ENCODE measurements around the gene IER5L.

Gene IER5L

GRCh38 chr9:129161534-129161837 lies 16.6 kb downstream of the IER5L start:
- no peak overlapping the region for H3K27ac ChIP-seq
- TF ChIP-seq ZFX (IDR thresholded peaks at IDR 0.05) (no peak), CTCF (conservative IDR thresholded peaks at IDR 0.05) (no peak)

- no peak overlapping the region for H3K27ac ChIP-seq
- TF ChIP-seq ZFX (IDR thresholded peaks at IDR 0.05) = no peak
- TF ChIP-seq CTCF (conservative IDR thresholded peaks at IDR 0.05) = no peak
Measured at GRCh38 chr9:129160712-129161533, 17.1 kb downstream of the IER5L start.

- H3K27ac ChIP-seq = no peak overlapping the region
- no peak for TF ChIP-seq CTCF (conservative IDR thresholded peaks at IDR 0.05)
Measured at GRCh38 chr9:129156163-129156562, 21.9 kb downstream of the IER5L start.

GRCh38 chr9:129154866-129155477 lies 23.1 kb downstream of the IER5L start:
- TF ChIP-seq ZFX (IDR thresholded peaks at IDR 0.05) = no peak
- TF ChIP-seq CTCF (conservative IDR thresholded peaks at IDR 0.05) = no peak
- no peak overlapping the region for H3K27ac ChIP-seq

- no peak overlapping the region for H3K27ac ChIP-seq
- TF ChIP-seq ZFX (IDR thresholded peaks at IDR 0.05) = no peak
- TF ChIP-seq CTCF (conservative IDR thresholded peaks at IDR 0.05) = no peak
Measured at GRCh38 chr9:129151469-129151868, 26.6 kb downstream of the IER5L start.

GRCh38 chr9:129150672-129151211 lies 27.3 kb downstream of the IER5L start:
- H3K27ac ChIP-seq = no peak overlapping the region
- TF ChIP-seq ZFX (IDR thresholded peaks at IDR 0.05) (no peak), CTCF (conservative IDR thresholded peaks at IDR 0.05) (no peak)

GRCh38 chr9:129150122-129150521 lies 27.9 kb downstream of the IER5L start:
- no peak overlapping the region for H3K27ac ChIP-seq
- no peak for TF ChIP-seq ZFX (IDR thresholded peaks at IDR 0.05)
- TF ChIP-seq CTCF (conservative IDR thresholded peaks at IDR 0.05) = no peak

Data from C4-2B (cell line).